HG03097 (cell line): ENCODE data around the gene STIL.

ENCODE experiments used
- ATAC-seq: cut with Tn5 transposase; IDR thresholded peaks from one replicate; pipeline ENCODE4 v1.9.1; 2021; ENCODE audit not compliant: unreplicated experiment, low FRiP score

STIL gene

DNA sequence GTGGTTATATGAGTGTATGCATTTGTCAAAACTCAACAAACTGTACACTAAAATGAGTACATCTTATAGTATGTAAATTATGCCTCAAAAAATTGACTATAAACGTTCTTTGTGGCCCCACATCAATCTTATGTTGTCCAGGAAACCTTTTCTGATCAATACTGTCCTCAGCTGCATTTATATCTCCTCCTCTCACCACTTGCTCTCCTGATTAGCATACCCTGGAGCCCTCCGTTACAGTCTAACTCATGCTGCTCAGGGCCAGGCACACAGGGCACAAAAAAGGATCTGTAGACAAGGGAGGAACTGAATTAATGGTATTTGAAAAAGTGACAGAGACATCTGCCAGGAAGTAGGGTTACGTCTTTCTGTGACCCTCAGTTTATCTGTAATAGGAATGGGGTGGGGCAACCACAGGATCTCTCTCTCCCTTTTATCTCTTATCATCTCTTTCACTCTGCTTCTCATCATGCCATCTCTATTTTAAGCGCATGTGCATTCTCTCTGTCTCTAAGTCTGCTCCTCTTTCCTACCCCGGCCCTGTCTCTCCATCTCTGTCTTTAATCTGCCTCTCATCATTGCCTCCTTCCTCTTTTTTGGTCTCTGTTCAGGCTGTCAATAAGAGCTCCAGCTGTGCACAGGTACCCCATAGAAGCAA lies 74.9 kb downstream of the STIL start:
- ATAC-seq, result no peak

DNA sequence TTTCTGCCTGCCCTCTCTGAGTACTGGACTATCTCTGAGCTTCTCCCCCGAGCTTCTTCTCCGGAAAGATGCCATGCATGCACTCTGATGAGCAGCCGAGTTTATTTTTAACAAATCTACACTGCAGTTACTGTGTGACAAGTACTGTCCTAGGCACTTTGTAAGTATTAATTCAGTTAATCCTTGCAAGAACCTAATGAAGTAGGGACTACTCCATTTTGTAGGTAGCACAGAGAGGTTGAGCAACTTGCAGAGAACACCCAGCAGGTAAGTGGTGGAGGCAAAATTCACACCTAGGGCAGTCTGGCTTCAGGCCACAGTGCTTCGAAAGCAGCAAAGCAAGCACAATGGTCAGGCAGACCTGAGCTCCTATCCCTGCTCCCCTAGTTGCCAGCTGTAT lies 78.1 kb downstream of the STIL start:
- ATAC-seq, result no peak

DNA sequence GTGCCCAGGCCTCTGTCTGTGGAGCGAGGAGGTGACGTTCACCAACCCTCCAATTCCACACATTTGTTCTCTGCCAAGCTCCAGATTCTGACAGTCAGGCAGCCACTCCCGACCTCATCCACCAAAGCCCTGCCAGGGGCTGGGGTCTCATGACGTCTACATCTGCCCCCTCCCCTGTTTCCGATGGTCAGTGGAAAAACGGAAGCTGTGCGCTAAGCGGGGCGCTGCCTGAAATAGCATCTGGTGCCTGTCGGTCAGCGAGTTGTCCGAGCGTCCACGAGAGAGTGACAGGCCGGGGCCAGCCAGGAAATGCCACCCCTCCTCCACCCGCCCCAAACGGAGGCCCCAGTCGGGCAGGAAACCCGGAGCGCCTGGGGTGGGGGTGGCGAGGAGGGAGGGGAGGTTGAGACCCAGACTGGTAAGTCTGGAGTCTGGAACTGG lies 78.7 kb downstream of the STIL start:
- no peak for ATAC-seq

DNA sequence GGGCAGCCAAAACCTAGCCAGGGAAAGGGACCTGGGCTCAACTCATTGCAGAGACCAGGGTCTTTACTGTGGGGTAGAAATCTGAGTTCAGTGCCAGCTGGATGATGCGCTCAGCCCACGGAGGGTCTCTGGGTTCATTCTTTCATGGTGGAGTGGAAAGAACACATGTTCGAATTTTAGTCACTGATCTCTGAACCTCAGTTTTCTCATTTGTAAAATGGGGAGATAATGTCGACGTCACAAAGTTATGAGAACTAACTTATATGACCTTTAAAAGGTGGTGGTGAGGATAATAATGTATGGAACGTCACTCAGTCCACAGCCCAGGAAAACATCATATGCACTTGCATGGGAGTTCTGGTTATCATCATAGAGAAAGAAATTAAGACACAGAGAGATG lies 80.8 kb downstream of the STIL start:
- no peak for ATAC-seq

DNA sequence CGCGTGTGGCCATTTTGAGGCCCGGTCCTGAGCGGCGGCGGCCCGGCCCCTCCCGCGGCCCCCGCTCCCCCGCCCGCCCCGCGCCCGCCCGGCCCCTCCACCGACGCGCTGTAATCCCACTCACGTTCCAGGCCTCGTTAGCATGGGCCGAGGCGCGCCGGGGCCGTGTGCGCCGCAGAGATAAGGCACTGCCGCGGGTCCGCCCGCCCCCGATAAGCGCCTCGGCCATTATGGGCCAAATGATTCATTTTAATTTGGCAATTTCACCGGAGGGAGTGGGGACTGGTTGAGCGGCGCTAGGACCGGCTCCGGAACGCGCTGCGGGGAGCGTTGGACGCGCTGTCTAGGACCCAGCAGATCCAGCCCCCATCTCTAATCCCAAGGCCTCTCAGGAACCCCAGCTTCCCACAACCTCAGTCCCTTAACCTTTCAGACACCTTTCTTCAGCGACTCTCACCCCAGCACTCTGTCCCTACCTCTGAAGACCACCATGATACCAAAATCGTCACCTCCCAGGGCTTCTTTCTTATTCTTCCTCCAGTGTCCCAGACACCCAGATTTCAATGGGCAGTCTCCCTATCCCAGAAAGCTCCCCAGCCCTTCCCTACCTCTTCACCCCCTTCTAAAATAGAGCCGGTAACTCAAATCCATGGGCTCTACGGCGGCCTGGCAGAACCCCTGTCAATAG lies 81.6 kb downstream of the STIL start, which contains the start of gene TAL1:
Gene TAL1, minus strand, starts transcription at position 39 of the 688 bp plus-strand sequence. CDS start 6,337 bp downstream, outside the sequence.
- ATAC-seq, result no peak

DNA sequence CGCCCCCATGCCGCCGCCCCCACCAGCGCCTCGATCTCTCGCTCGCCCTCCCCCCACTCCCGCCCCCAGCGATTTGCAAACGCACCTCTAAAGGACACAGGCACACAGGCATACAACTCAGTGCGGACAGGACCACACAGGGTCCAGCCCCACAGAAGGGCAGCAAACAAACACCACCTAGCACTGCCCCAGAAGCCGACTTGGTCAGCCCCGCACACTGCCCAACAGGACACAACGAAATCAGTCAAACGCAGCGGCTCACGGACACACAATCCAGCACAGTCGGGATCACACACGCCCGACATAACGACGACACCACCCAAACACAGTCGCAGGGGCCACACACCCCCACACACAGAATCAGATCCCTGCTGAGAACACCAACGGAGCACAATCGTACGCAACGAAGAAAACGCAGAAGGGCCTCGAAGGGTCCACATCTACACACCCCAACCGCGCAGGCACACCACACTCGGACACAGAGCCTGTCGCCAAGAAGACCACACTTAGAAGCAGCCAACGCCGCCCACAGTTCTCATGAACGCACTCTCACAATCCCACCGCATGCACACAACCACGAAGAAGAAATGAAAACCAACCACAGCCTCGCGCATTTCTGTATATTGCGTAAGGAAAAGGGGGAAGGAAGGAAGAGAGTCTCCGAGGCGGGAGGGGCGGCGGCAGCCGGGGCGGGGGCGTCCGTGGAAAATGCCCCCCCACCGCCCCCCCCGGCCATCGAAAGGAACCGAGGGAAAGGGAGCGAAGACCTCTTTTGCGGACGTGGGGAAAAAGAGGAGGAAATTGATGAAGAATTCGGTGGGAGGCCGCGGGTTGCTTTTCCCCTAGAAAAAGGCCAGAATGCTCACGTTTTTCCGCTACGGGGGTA lies 82.4 kb downstream of the STIL start:
- no peak for ATAC-seq

DNA sequence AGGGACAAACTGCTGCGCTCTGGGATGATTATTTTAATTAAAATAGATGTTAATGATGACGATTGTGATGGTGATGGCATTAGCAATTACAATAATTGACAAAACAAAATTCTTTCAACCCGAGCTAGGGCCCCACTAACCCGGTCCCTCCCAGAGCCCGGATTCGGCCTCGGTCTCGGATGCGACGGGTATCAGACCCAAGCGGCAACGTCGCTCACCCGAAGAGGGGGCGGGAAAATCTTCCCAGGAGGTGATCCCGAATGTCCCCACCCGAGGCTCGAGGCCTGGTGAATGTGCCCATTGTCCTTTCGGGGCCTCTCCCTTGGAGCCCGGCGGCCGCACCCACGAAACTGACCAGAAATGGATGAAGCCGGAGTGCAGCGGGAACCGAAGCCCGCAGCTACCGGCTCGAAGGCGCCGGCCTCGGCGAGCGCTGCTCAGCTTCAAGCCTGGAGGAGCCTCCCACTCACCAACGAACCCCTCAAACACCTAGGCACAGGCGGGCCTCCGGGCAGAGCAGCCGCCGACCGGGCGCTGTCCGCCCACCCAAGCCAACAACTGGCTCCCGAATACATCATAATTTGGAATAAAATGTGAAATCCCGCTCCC lies 83.2 kb downstream of the STIL start:
- ATAC-seq, result no peak

DNA sequence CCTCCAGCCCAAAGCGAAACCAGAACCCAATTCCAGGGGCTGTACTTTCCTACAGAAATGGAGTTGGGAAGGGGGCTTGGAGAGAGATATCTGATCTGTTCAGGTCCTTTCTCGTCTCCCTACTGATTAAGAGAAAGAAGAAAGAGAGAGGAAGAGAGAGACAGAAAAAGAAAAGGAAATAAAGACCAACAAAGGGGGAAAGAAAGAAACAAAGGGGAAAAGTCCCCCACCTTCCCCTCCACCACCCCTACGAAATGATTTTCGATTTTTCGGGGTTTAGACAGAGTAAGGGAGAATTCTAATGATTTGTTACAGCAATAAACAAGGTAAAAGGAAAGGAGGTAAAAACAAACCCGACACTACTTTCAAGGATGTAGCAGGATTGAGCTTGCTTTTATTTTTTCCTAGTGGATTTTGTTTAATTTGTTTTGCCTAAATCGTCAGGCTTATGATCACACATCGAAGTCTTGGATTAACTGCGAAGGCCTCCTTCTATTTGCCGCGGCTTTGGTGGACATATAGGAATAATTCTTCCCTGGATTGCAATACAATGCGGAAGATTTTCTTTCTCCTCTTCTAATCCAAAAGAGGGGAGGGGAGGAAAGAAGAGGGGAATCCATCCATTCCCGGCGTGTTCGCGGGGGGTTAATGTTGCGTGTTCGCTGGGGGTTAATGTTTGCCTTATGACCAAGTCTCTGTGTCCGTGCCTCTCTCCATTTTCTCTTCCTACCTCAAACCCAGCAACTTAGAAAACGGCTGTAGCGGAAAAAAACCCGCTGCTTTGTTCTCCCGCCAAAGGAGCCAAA lies 83.9 kb downstream of the STIL start:
- ATAC-seq, result no peak

DNA sequence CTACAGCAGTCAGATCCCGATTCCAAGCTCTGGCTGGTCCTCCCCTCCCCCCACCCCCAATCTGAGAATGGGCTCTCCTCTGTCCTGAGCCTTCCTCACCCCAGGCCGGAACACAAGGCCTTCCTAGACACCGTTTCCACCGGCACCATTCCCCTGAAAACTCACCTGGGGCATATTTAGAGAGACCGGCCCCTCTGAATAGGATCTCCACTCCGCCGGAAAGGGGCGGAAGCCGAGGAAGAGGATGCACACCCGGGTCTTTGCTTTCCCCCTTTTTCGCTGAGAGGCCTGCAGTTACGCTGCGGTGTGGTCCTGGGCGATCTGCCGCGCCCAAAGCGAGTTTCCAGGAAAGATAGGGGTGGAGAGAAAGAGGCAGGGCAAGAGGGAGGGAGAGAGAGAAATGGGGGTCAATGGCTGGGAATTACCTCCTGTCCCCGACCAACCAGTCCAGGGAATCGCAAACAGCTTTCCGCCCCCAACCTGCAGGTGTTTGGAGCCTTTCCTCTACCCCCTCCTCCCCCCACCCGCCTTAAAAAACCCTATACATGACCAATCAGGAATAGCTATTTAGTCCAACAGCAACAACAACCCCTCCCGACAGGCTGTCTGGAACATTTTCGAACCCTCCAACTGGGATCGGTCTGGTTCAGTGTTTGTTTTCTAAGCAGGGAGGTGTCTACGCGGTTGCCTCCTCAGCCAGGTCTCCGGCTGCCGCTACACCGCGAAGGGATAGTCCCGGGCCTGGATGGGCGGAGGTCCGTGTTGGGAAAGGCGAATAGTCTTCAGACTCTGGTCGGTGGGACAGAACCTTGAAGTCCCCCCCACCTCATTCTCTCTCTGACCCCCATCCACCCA lies 84.7 kb downstream of the STIL start:
- no peak for ATAC-seq

DNA sequence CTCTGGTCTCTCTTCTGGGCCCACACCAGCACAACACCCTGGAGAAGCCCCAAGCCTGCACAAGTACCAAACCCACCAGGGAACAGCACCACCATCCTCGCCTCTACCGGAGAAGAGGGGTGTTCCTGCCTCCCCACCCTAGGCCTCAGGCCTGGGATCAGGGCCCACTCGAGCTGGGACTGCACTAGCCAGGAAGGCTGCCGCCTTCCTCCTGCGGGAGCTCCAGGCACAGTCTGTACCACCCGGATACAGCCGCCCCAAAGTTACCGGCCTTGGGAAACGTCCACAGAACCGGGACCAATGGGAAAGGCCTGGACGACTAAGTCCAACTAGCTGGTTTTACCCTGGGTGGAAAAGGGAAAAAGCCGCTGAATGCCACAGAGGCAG lies 85.3 kb downstream of the STIL start:
- no peak for ATAC-seq

DNA sequence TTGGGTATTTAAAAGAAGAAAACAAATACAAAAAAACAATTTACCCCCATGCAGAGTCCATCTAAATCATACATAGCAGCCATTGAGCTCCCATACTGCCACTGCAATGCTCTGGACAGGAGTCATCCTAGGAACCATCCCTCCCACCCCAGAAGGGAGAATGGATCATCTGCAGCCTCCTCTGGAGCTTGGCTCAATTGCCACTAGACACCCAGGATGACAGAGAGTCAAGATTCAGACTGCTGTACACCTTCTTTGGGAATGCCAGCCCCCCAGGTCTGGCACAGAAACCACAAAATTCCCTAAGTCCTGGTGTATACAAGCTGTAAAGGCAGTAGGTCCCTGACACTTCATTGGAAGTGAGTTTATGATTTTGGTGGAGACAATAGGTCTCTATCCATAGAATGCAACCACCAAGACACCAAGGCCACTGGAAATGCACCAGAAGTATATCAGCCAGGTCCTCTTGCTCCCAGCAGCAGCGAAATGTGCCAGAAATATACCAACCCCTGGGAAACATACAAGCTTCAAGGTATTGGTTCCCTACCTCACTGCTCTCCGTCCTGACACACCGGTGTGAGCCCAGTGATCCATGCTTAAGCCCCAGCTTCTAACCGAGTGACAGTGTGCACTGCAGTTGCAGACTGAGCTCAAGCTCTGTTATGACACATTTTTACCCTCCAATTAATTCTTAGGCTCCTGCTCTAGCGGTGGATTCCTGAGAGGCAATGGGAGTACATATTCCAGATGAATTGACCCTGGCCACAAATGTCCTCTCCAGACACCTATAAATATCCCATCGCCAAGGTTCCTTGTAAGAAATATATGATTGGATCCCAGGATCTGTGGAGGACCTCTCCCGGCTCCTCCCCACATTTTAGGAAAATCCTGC lies 86.4 kb downstream of the STIL start:
- ATAC-seq, result no peak

DNA sequence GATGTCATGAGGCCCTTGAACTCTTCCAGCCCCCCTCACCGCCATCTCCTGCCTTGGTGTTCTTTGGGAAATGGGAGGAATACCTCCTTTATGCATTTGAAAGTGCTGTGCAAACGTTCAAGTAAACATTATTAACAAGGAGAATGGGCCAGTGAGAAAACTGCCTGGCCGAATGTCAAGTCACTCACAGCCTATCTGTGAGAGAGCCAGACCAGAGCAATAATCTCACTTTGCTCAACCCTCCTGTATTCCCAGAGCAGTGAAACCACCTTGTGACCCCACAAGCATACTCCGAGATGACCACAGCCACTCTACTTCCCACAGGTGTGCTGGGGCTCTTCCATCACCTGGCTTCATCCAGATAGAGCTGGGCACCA lies 87.1 kb downstream of the STIL start:
- ATAC-seq, result no peak

DNA sequence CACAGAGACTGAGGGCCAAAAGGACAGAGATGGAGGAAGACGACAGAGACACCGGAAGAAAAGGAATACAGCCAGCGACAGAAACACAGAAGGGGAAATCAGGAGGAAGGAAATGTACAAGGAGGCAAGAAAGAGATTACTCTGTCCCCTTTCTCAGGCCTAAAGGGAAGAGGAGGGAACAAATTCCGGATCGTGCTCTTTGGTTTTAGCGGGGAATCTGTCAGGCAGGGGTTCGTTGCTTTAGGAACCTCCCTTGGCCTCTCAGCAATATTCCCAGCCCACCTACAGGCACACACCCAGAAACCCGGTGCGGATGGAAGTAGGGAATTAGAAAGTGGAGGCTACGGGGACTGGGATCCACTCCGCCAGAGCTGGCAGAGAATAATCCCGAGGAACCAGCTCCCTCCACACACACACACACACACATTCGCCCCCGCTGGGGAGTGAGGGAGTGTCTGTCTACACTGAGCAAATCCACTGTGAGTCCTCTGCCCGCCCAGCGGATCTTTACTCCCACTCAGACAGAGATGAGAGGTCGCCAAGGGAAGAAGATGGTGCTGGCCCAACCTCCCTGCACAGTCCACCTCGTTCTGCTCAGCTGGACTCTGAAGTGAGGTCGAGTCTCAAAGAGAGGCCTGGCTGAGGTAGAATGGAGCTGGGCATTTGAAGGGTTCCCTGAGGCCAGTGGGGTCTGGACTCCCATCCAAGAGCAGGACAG lies 87.7 kb downstream of the STIL start:
- no peak for ATAC-seq

DNA sequence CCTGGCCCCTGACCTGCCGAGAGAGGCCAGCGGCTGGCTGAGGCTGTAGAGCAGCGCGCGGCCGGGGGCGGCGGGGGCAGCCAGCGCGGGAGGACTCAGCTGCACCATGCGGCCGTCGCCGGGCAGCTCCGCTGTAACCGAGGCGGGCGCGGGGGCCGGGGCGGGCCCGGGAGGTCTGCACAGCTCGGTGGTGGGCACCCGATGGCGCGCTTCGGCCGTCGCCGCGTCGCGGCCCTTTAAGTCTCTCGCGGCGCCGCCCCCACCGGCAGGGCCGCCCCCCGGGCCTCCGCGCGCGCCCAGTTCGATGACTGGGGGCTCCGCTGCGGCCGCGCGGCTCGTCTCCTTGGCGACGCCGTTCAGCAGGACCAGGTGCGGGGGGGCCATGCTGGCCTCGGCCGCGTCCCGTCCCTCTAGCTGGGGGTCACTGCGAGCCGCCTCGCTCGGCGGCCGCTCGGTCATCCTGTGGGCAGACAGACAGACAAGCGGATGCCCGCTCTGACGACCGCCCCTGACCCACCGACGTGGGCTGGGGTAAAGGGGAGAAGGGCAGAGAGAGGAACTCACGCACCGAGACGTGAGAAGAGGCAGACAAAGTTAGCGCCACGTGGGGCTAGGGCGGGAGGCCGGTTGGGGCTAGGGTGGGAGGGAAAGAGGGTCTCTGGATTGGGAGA lies 88.4 kb downstream of the STIL start:
- ATAC-seq, result no peak

DNA sequence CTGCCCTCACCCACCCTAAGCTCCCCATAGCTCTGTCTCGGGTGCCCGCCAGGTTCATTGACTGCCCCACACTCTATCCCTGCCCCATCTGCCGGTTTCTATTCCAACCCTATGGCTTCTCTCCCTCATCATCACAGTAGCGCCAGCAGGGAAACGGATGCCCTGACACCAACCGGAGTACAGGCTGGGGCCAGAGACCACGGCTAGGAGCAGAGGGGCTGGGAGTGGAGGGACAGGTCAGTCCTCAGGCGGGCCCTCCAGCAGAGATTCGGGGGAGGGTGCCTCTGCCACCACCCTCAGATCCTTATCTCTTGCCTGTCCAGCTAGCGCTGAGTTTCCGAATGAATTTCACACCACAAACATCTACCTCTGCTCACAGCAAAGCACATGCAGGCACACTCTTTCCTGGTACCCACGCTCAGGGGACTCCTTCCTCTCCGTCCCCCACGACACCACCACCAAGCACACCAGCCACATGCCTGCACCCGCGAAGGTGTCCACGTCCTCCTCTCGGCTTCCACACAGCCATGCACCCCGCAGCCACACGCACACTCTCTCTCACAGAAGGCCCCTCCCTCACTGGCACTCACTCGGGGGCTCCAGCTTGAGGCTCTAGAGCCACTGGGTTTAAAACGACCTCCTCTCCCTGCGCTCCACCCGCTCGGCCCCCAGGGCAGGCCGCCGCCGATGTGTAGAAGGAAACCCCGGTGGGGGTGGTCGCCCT lies 89.1 kb downstream of the STIL start:
- ATAC-seq, result no peak

DNA sequence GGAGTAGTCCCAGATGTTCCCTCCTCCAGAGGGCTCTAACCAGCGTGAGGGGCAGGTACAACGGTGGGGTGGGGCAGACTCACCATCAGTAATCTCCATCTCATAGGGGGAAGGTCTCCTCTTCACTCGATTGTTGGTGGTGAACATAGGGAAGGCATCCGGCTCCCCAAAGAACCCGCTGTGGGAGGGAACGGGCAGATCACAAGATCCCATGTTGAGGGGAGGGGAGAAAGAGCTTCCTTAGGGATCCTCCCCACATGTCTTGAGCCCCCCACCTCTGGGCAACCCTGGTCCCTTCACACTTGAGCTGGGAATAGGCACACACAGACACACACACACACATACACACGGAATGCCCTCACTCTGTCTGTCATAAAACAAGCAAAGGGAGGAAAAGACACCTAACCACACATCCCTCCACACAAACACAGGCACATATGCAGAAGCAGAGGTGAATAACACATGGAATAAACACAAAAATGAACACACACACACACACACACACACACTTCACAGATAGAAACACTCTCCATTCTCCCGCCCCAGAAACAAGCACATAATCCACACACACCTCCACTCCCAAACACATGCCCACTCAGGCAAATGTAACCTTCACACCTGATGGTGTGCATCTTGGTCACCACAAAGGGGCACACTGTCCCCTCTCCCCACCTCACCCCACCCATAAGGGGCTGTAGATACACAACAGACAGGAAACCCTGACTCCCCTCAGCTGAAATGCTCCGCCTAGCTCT lies 89.8 kb downstream of the STIL start:
- no peak for ATAC-seq
